Measurements from ENCODE around the gene PKP4.
"Not testable (repeated sequence)": the region's sequence is repeated elsewhere in the genome, so short reads cannot be mapped to it uniquely, and the experiment has no call there.

The PKP4 gene

DNA sequence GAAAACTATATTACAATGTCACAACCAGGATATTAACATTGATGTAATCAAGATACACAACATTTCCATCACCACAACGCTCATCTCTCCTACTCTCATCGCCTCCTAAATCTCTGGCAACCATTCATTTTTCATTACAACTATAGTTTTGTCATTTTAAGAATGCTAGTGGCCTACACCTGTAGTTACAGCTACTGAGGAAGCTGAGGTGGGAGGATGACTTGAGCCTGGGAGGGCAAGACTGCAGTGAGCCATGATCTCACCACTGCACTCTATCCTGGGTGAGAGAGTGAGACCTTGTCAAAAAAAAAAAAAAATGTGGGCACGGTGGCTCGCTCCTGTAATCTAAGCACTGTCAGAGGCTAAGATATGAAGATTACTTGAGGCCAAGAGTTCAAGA is 10.5 kb downstream of the PKP4 start:
- no peak for DNase-seq

DNA sequence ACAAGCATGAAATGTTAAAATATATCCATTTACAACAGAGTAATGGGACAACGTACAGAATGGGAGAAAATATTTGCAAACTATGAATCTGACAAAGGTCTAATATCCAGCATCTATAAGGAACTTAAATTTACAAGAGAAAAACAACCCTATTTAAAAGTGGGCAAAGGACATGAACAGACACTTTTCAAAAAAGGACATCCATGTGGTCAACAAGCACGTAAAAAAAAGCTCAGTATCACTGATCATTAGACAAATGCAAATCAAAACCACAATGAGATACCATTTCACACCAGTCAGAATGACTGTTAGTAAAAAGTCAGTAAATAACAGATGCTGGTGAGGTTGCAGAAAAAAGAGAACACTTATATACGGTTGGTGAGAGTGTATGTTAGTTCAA is 16.1 kb downstream of the PKP4 start:
- DNase-seq = not testable (repeated sequence)

GRCh38 chr2:158473300-158473699 is 16.5 kb downstream of the PKP4 start:
- not testable (repeated sequence) for DNase-seq

- DNase-seq = no peak
Measured at GRCh38 chr2:158473719-158474392, 17.1 kb downstream of the PKP4 start.

GRCh38 chr2:158474526-158475011 is 17.8 kb downstream of the PKP4 start:
- not testable (repeated sequence) for DNase-seq

GRCh38 chr2:158477202-158477601 is 20.4 kb downstream of the PKP4 start:
- no peak for DNase-seq

DNA sequence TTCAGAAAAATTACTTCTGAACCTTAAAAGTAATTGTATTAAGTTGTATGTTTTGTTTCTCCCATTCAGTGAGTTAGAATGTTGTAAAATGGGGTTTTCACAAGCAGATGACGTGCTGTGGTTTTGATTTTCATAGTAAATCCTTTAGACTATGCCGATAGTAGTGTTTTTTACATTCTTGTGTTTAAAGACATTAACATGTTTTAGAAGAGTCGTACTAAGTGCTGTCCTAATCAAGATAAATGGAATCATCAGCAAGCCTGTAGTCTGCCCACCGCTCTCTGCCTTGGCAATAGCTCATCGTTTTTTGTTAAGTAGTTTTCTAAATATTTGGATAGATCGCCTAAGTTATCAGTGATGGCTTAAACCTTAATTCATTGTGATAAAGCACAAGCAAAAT is 21.5 kb downstream of the PKP4 start:
- DNase-seq = no peak

- DNase-seq = no peak
Measured at GRCh38 chr2:158478816-158479215, 22.1 kb downstream of the PKP4 start.

DNA sequence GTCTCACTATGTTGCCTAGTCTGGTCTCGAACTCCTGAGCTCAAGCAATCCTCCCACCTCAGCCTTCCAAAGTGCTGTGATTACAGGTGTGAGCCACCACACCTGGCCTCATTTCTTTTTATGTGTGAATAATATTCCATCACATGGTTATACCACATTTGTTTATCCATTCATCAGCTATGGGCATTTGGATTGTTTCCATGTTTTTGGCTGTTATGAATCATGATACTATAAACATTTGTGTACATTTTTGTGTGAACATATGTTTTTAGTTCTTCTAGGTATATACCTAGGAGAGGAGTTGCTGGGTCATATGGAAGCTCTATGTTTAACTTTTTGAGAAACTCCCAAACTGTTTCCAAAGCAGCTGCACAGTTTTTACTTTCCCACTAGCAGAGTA is 24.4 kb downstream of the PKP4 start:
- DNase-seq = no peak

GRCh38 chr2:158482594-158482993 is 25.8 kb downstream of the PKP4 start:
- DNase-seq = no peak

DNA sequence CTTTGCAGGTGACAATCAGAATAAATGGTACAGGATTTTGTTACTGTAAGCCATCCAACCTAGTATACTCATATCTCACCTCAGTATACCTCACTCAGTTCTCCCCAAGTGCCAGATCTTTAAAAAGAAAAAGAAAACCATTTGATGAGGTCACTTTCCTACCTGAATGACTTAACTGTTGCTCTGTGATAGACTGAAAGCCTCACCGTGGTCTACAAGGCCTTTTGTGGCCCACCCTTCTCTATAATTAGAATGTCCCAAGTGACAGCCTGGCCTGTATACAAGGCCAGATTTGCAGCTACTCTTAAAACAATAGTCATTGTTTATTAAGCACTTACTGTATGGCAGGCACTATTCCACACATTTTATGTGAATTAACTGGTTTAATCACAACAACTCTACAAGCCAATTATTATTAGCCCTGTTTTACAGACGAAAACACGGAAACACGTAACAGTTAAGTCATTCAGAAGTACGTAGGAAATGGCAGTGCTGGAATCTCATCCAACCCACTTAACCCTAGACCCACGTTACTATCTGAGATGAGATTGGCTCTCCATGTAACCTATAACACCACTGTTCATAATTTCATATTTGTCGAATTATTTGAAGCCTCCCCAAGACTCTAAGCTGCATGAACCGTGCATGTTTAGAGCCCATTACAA is 28.3 kb downstream of the PKP4 start:
- no peak for DNase-seq

DNA sequence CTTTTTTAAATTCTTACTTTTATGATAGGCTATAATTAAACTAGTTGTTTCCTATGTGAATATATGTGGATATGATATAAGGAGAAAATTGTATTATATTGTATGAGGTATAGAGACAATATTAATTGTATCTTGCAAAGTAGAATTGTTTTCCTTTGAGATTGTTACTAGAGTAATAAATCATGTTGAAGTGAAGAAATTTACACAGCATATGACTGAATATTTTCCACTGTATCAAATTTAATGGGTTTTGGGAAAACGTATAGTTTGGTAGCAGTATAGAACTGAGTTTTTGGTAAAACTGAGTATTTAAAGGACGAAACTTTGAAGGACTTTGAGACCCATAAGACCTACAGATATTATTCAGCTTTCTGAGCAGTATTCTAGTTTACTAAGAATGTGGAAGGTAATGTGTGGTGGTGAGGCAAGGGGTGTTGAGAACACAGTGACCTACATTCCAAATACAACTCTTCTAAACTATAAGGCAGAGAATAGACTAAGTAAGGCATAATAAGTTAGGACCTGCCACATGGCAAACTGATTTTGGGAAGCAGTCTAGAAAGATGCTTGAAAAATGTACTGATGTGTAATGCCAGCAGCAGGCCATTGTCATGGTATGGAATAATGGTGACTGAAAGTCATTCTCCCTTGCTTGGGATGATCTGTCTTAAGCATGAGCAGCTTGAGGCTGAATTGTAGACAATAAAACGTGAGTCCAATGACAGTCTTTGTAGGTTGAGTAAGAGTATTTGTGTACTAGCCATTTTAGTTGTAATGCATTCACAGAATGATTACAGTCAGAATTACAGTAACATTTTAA is 29.6 kb downstream of the PKP4 start:
- no peak for DNase-seq

DNA sequence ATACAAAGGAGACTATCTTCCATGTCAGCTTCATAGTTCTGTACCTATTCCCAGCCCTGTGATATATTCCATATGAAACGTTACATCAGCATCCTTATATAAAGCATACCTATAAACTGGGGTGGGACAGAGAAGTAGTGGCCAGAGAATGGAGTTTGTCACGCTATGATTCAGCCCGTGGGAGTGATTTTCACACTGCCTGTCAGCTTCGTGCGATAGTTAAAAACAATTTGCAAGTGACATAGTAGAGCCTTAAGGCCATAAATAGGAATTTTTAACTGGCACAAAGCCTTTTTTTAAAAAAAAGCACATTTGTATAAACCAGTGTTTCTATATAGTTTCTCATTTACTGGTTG is 30.2 kb downstream of the PKP4 start:
- DNase-seq = no peak

GRCh38 chr2:158487419-158487818 is 30.7 kb downstream of the PKP4 start:
- DNase-seq = no peak

- no peak for DNase-seq
Measured at GRCh38 chr2:158488442-158489216, 31.9 kb downstream of the PKP4 start.

GRCh38 chr2:158489366-158490112 is 32.8 kb downstream of the PKP4 start:
- DNase-seq = no peak

DNA sequence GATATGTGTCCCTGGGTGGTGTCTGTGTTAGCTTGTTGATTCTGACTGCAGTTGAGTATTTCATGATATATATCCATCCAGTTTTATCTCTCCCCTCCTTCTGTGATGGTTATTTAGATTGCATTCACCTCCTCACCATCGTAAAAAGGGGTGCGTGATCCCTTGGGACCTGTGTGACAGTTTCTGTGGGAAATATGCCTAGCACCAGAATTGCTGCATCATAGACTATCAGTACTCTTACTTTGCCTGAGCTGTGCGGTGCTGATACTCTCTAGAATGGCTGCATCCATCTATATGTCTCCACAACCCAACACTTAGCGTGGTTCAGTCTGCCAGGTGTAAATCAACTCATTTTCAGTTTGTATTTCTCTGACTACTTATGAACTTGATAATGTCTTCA is 34.3 kb downstream of the PKP4 start:
- no peak for DNase-seq

- DNase-seq = no peak
Measured at GRCh38 chr2:158493458-158493857, 36.7 kb downstream of the PKP4 start.

DNA sequence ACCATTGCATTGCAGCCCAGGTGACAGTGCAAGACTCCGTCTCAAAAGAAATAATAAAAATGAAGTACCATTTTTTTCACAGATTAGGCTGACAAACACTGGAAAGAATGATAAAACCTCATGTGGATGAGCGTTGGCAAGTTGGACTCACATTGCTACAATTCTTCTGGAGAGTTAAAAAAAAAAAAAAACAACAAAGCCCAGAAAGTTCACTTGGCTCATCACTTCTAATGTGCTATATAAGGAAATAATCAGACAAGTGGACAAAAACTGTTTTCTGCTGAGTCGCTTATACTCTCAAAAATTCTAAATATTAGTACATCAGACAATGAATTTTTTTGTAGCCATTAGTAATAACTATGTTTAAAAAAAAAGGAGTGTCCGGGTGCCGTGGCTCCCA is 38.4 kb downstream of the PKP4 start:
- DNase-seq = no peak

- DNase-seq = no peak
Measured at GRCh38 chr2:158496986-158497385, 40.2 kb downstream of the PKP4 start.

- no peak for DNase-seq
Measured at GRCh38 chr2:158497486-158497885, 40.7 kb downstream of the PKP4 start.

- DNase-seq = no peak
Measured at GRCh38 chr2:158498043-158498748, 41.4 kb downstream of the PKP4 start.

Data from activated CD4-positive, alpha-beta T cell treated with anti-CD3 and anti-CD28 coated beads for 4 hours (primary cell).